MM.1S (cell line): ENCODE results near the gene CPHXL.

Source experiments
- DNase-seq: peaks from one replicate; pipeline ENCODE4 v3.0.0-alpha.2; 2015
- H2AFZ ChIP-seq: fragments of 300-600 bp; sonication (generic); 2 replicates; pipeline ENCODE4 v1.6.0; 2016; ENCODE audit warnings: antibody characterized with exemption, low read length
- H3F3A ChIP-seq: fragments of 300-600 bp; sonication (generic); 2 replicates; pipeline ENCODE4 v1.6.1; 2016; ENCODE audit warnings: mild to moderate bottlenecking, antibody characterized with exemption, low read length, moderate library complexity, mixed read lengths; ENCODE audit not compliant: insufficient read depth
- H3K27ac ChIP-seq: fragments of 300-600 bp; sonication (generic); 2 replicates; pipeline ENCODE4 v1.5.1; 2016; ENCODE audit warnings: mild to moderate bottlenecking, low read length
- H3K27me3 ChIP-seq: fragments of 300-600 bp; sonication (generic); replicated peaks from 2 replicates; pipeline ENCODE4 v1.6.0; 2016; ENCODE audit warnings: low read length; ENCODE audit not compliant: insufficient read depth
- H3K36me3 ChIP-seq: fragments of 300-600 bp; sonication (generic); replicated peaks from 2 replicates; pipeline ENCODE4 v1.6.1; 2016; ENCODE audit warnings: mild to moderate bottlenecking, low read length, mixed read lengths; ENCODE audit not compliant: insufficient read depth
- H3K4me1 ChIP-seq: fragments of 300-600 bp; sonication (generic); 2 replicates; pipeline ENCODE4 v1.6.1; 2016; ENCODE audit warnings: low read length, mixed read lengths
- H3K4me2 ChIP-seq: fragments of 300-600 bp; sonication (generic); 2 replicates; pipeline ENCODE4 v1.6.0; 2016; ENCODE audit warnings: low read depth, low read length
- H3K4me3 ChIP-seq: fragments of 300-600 bp; sonication (generic); 2 replicates; pipeline ENCODE4 v1.5.1; 2016; ENCODE audit warnings: low read length, mixed read lengths
- H3K79me2 ChIP-seq: fragments of 300-600 bp; sonication (generic); 2 replicates; pipeline ENCODE4 v1.6.1; 2016; ENCODE audit warnings: mixed run types, low read length, mixed read lengths
- H3K9ac ChIP-seq: fragments of 300-600 bp; sonication (generic); 2 replicates; pipeline ENCODE4 v1.6.1; 2016; ENCODE audit warnings: low read length, mixed read lengths
- H3K9me2 ChIP-seq: fragments of 300-600 bp; sonication (generic); replicated peaks from 2 replicates; pipeline ENCODE4 v1.6.1; 2016; ENCODE audit warnings: mild to moderate bottlenecking, low read length, mixed read lengths; ENCODE audit not compliant: insufficient read depth
- H3K9me3 ChIP-seq: fragments of 300-600 bp; sonication (generic); replicated peaks from 2 replicates; pipeline ENCODE4 v1.6.1; 2016; ENCODE audit warnings: mild to moderate bottlenecking, low read length, mixed read lengths; ENCODE audit not compliant: insufficient read depth
- H4K20me1 ChIP-seq: fragments of 300-600 bp; sonication (generic); 2 replicates; pipeline ENCODE4 v1.6.1; 2016; ENCODE audit warnings: mild to moderate bottlenecking, low read length, moderate library complexity, mixed read lengths; ENCODE audit not compliant: insufficient read depth
- CTCF ChIP-seq: fragments of 300-600 bp; sonication (generic); IDR thresholded peaks from 2 replicates; pipeline ENCODE4 v1.5.1; 2016; ENCODE audit warnings: antibody characterized with exemption, low read length, mixed read lengths
- EZH2 ChIP-seq: fragments of 300-600 bp; sonication (generic); optimal IDR thresholded peaks from 2 replicates; pipeline ENCODE3; 2017; ENCODE audit warnings: low read depth, mild to moderate bottlenecking, antibody characterized with exemption, low read length, mixed read lengths
- EZH2phosphoT487 ChIP-seq: fragments of 300-600 bp; sonication (generic); IDR thresholded peaks from 2 replicates; pipeline ENCODE4 v1.6.1; 2018; ENCODE audit warnings: antibody characterized with exemption, low read length

Gene CPHXL

GRCh38 chr16:75667503-75667902, 58.8 kb downstream of the CPHXL start:
- Histone ChIP-seq H3K79me2 (no peaks in the 10 kb centered on the region), H3K4me1 (no peaks in the 10 kb centered on the region), H3K4me2 (no peak overlapping the region), H3K9me2 (no peaks in the 10 kb centered on the region), H3K4me3 (no peak overlapping the region), H2AFZ (no peak overlapping the region), H3F3A (no peaks in the 10 kb centered on the region), H3K27ac (no peak overlapping the region), H3K9me3 (no peaks in the 10 kb centered on the region), H3K36me3 (no peaks in the 10 kb centered on the region), H3K27me3 (no peaks in the 10 kb centered on the region), H3K9ac (no peak overlapping the region), H4K20me1 (no peaks in the 10 kb centered on the region)
- no peak for TF ChIP-seq EZH2
- TF ChIP-seq CTCF: no peak
- TF ChIP-seq EZH2phosphoT487: no peak
- no peak for DNase-seq
